GM21786 (cell line): ENCODE measurements around the gene HENMT1.
"Not testable (repeated sequence)": the region's sequence is repeated elsewhere in the genome, so short reads cannot be mapped to it uniquely, and the experiment has no call there.

Experiments
- ATAC-seq: cut with Tn5 transposase; IDR thresholded peaks from one replicate; pipeline ENCODE4 v1.9.1; 2021; ENCODE audit not compliant: unreplicated experiment

The HENMT1 gene

DNA sequence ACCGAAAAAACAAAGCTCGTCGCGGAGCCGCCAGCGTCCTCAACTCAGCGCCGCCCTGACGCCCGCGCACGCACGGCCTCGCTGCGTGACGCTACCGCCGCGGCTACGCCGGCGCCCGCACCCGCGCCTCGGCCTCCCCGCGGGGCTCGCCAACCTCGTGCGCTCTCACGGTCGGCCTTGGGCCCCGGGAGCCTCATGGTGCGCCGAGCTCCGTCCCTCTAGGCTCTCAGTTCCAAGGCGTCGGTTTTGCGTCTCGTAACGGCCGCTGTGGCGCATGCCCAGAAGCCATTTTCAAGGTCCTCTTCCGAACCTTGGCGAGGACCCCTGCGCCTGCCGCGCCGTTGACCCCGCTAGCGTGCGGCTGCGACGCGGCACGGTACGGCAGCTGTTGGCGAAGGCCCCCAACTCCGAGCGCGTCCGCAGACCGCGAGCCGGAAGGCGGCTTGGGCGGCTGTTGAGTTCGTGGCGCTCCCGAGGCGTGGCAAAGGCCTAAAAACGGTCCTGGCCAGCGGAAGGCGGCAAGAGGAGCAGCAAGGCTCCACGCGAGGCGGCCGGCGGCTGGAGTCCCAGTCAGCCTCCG lies at the start of gene HENMT1:
HENMT1 (minus strand) TSS at position 64 of the 580 bp plus-strand sequence. CDS start 1,209 bp downstream, outside the sequence.
- peak; percentile 76 for ATAC-seq

DNA sequence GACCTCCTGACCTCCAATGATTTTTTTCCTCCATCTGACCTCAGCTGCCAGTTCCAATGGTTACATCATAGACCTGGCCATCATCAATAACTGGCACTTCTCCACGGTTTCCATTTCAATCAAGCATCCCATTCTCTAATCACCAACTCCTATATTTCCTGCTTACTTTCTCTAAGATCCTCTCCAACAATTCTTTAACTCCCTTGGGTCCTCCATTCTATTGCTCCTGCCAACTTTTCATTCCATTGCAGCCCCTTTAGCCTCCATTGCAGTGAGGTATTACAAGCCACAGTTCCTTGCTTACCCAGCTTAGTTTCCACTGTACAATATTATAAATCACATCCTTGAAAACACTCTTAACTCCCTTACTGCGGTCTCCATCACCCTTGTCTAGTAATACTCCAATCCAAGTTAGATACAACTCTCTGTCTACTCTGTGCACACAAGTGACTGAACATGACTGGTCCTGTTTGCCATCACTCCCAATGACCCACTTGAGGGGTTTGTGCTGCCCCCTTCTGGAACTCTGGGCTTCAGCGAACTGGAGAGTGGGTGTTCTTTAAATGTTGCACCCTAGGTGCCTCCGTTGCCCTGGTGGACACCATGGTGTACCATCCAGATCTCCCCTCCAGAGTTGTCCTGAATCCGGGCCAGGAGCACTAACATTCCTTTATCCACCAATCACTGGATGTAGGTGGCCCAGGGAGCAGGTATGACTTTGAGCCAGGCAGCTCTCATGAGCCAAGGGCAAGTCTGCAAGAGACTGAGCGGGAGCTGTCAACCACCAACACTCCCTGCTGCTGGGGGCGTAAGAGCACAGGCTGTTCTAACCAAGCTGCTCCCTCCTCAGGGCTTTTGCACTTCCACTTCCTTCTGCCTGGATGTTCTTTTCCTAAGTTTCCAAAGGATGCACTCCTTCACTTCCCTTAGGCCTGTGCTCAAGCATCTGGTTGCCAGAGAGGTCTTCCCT lies 48.1 kb upstream of the HENMT1 start:
- peak; percentile 55 for ATAC-seq

GRCh38 chr1:108706643-108707042 lies 45.8 kb upstream of the HENMT1 start:
- no peak for ATAC-seq

- ATAC-seq = no peak
Observed at GRCh38 chr1:108704496-108704895, 43.6 kb upstream of the HENMT1 start.

GRCh38 chr1:108703939-108704338 lies 43.0 kb upstream of the HENMT1 start:
- ATAC-seq = no peak

DNA sequence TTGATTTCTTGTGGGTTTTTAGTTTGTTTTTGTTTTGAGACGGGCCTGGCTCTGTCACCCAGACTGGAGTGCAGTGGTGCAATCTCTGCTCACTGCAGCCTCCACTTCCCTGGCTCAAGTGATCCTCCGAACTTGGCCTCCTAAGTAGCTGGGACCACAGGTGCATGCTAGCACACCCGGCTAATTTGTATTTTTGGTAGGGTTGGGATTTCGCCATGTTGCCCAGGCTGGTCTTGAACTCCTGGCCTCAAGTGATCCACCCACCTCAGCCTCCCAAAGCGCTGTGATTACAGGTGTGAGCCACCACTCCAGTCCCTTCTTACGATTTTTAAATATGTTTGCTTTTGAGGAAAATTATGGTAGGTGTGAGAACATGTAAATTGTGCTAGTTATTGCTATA lies 41.2 kb upstream of the HENMT1 start:
- ATAC-seq = not testable (repeated sequence)

GRCh38 chr1:108701176-108701849 lies 40.4 kb upstream of the HENMT1 start:
- ATAC-seq = no peak

GRCh38 chr1:108699375-108700332 lies 38.8 kb upstream of the HENMT1 start:
- ATAC-seq = no peak

DNA sequence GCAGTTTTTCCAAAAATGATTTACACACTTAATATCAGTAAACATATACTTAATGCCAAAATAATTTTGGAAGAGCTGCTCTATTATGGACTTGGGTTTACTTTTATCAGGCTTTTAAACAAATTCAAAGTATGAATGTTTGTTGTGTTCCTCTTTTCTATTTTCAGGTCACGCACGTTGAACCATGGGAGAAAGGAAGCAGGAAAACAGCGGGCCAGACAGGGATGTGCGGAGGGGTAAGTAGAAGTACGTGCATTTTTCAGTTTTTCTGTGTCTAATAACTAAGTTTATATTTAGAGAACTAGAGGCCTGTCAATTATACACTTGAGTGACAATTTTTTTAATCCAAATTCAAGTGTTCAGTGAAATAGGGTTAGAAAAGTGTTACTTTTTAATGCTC lies 34.6 kb upstream of the HENMT1 start:
- no peak for ATAC-seq

DNA sequence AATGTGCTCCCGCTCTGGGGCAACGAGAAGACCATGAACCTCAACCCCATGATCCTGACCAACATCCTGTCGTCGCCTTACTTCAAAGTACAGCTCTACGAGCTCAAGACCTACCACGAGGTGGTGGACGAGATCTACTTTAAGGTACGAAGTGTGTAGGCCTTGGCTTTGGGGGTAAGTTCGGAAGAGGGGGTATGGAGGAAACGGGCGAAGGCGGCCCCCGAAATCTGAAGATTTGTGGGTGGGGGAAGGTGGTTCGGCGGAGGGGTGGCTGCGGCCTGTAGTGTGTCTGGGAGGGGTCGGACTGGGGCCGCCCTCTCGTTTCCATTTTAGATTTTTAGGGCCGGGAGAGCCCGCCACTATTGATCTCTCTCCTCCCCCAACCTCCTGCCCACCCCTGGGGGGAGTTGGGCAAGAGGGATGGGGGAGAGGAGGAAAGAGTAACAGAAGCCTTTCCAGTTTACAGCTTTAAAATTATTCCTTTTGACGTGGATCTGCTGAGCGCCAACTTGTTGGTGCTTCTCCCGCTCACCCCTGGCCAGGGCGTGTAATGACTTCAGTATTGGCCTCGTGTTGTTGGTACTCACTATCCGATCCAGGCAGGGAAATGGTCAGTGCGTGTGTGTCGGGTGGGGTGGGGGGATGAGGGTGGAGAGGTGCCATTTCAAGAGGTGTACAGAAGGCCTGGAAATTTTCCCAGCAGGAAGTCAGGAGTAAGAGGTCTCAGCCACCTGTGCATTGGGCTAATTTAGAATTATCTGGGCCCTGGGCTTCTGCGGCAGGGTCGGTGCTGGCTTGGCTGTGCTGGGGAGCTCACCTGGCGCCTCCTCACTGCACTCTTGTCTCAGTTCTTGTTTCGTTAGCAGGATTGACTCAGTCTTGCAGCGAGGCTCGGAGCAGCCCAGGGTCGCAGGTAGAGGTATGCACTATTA lies 32.1 kb upstream of the HENMT1 start:
- peak; percentile 57 for ATAC-seq

DNA sequence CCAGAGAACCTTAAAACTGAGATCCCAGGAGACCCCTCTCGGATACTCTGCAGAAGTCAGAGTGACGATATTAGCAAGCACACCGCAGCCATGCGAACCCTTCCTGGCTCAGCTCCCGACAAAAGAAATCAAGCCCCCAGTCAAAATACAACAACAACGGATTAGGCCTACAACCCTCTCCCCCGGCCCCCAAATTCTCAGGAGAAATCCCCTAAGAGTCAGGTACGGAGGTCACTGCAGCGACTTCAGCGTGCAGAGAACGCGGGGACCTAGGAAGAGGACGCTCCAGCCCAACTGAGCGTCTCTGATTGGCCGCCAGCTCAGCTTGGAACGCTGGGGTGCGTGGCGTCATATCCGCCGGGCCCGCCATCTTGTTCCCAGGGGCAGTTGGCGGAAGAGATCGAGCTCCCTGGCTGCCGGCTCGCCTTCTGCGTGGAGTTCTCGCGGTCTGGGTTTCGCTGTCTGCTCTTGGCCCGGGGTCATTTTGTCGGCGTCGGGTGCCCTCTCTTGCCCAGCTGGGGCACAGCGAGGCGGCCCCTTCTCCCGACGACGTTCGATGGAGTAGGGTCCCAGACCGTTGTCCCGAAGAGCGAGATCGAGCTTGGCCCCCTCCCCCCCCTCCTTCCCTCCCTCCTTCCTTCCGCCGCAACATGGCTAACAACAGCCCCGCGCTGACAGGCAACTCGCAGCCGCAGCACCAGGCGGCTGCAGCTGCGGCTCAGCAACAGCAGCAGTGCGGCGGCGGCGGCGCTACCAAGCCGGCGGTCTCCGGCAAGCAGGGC lies 31.2 kb upstream of the HENMT1 start, which contains the start of gene PRPF38B:
PRPF38B (plus strand) TSS at position 369 of the 782 bp plus-strand sequence; CDS start at position 651, 282 bp downstream.
- ATAC-seq = peak; percentile 91

DNA sequence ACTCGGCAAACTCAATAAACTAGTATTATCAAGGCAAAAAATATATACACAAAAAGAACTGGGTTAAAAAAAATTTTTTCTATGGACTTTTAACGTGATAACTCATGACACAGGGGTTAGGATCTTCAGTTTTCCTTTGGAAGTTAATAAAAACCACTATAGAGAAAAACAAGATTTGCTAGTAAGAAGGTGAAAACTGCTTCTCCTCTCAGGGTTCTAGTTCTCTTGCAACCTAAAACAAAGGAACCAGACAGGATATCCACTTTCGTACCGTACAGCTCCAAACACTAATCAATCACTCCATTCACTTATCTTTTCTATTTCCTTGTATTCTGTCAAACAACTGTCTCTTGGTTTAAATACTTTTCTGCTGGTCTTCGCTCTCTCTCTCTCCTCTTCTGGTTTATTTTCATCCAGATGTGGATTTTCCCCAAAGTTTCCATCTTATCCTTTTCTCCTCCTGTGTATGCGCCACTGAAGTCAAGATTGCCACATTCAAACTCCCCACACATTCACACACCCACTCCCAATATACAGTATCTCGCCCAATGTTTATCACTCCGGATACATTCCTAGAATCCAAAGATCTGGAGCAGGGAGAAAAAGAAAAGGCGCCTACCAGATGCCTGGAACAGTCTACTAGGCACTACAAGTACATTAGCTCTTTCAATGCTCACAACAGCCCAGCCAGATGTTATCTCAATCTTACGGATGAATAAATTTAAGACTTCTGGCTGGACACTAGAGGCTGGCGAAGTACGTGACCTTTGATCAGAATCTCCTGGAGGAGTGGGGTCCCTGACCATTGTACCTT lies 30.4 kb upstream of the HENMT1 start:
- peak; percentile 0 for ATAC-seq

DNA sequence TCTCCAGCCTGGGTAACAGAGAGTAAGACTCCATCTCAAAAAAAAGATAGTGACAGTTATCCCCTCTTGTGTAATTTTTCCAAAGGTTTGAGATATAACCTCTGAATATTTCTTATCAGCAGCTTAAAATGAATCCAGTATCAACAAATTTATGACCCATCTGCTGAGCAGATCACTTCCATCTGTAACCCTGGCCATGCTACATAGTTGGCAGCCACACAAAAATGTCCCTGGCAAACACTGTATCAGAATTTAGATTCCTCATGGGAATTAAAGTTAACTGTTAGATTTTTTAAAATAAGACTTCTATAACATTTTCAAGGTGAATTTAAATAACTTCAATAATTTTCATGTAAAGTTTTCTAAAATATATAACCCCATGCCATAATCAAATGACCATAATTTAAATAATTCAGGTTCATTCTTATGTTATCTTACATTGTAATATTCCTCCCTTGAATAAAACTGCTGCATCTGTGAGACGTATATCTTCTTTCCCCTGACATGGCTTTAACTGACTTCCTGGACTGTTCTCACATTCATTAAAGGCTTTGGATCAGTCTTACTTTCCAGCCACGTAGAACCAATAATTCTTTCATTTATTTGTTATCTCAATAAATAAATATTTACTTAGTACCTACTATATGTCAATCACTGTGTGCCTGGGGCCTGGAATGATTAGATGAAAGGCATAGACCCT lies 25.9 kb upstream of the HENMT1 start:
- no peak for ATAC-seq

DNA sequence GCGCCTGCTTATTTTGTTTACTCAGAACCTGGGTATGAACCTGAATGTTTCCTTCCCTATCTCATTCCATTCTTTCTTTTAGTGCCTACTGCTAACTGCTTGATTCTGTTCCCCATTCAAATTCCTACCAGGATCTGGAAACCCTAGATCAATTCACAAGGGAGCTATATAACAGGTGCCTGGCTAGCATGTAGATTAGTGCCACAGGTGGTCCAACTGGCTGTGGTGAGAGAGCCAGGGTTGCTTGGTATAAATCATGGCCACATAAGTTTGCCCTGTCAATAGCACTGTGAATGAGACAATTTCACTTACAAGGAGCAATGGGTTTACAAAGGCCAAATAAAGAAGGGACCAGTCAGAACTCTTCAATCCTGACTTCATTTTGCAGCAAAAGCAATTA lies 24.6 kb upstream of the HENMT1 start:
- ATAC-seq = no peak

- ATAC-seq = not testable (repeated sequence)
Observed at GRCh38 chr1:108681701-108682100, 20.8 kb upstream of the HENMT1 start.

GRCh38 chr1:108679586-108680213 lies 18.8 kb upstream of the HENMT1 start:
- no peak for ATAC-seq

DNA sequence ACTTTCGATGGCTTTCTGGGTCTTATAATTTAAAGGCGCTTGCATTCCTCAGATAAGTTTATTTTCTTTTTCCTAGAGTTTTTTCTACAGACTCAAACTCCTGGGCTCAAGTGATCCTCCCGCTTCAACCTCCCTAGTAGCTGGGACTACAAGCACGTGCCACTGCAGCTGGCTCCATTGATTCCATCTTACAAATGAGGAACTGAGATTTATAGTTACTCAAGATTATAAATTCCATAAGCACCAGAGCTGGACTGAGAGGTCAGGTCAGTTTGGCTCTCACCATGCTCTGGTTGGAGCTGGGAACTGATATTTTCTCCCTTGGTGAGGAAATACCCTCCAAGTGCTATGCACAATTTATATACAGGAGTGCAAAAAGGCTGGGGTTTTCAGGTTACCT lies 17.8 kb upstream of the HENMT1 start:
- ATAC-seq = no peak
